NB4 (cell line): Measurements from ENCODE around the gene CPXM1.

ENCODE experiments used
- CTCF ChIP-seq: IDR thresholded peaks from one replicate; pipeline ENCODE4 v1.5.1; 2012; ENCODE audit warnings: low read depth, low read length
- MAX ChIP-seq: IDR thresholded peaks from 2 replicates; pipeline ENCODE4 v1.6.1; 2011; ENCODE audit warnings: low read depth, low read length
- POLR2A ChIP-seq: IDR thresholded peaks from 2 replicates; pipeline ENCODE4 v1.6.1; 2011; ENCODE audit warnings: mild to moderate bottlenecking; ENCODE audit not compliant: insufficient read length; ENCODE audit errors: extremely low read depth

- TF ChIP-seq POLR2A, result no peak
- no peak for TF ChIP-seq CTCF
- TF ChIP-seq MAX, result no peak
Observed at GRCh38 chr20:2754424-2754823, 46.0 kb downstream of the CPXM1 start.
